Stimulated activated CD8-positive, alpha-beta memory T cell treated with anti-CD3 and anti-CD28 coated beads, Interleukin-4, amount 100 ng/mL, for 4 hours (primary cell): Measurements from ENCODE around the gene MOGAT1.
"Not testable (repeated sequence)": the region's sequence is repeated elsewhere in the genome, so short reads cannot be mapped to it uniquely, and the experiment has no call there.

Source experiments
- DNase-seq, 2 donors: peaks; one replicate each; pipeline ENCODE4 v3.0.0-alpha.2; 2020; ENCODE audit warnings: low read depth in 2 of 2, low spot score in 1 of 2

Gene MOGAT1

GRCh38 chr2:222709191-222709891 lies 37.9 kb downstream of the MOGAT1 start:
- DNase-seq: no peak

- DNase-seq: no peak
These were observed 39.3 kb downstream of the MOGAT1 start for GRCh38 chr2:222710736-222711135.

GRCh38 chr2:222711315-222711940 lies 40.0 kb downstream of the MOGAT1 start:
- DNase-seq: no peak

- no peak for DNase-seq
These were observed 41.5 kb downstream of the MOGAT1 start for GRCh38 chr2:222713002-222713401.

GRCh38 chr2:222714361-222715241 lies 43.1 kb downstream of the MOGAT1 start:
- no peak for DNase-seq

GRCh38 chr2:222715742-222716141 lies 44.3 kb downstream of the MOGAT1 start:
- no peak for DNase-seq

- DNase-seq: not testable (repeated sequence)
These were observed 48.3 kb downstream of the MOGAT1 start for GRCh38 chr2:222719787-222720186.

- DNase-seq: not testable (repeated sequence)
These were observed 50.1 kb downstream of the MOGAT1 start for GRCh38 chr2:222721597-222721996.

GRCh38 chr2:222722327-222722946 lies 51.0 kb downstream of the MOGAT1 start:
- no peak for DNase-seq

- no peak for DNase-seq
These were observed 52.8 kb downstream of the MOGAT1 start for GRCh38 chr2:222724208-222724607.

GRCh38 chr2:222728621-222729020 lies 57.2 kb downstream of the MOGAT1 start:
- DNase-seq: no peak

GRCh38 chr2:222730366-222730999 lies 59.0 kb downstream of the MOGAT1 start:
- DNase-seq: no peak

- no peak for DNase-seq
These were observed 59.8 kb downstream of the MOGAT1 start for GRCh38 chr2:222731201-222731621.

- DNase-seq: no peak
These were observed 61.2 kb downstream of the MOGAT1 start for GRCh38 chr2:222732489-222733178.

- no peak for DNase-seq
These were observed 62.0 kb downstream of the MOGAT1 start for GRCh38 chr2:222733470-222733845.

- no peak for DNase-seq
These were observed 62.6 kb downstream of the MOGAT1 start for GRCh38 chr2:222733846-222734702.

- DNase-seq: no peak
These were observed 63.2 kb downstream of the MOGAT1 start for GRCh38 chr2:222734703-222735014.

GRCh38 chr2:222736301-222736700 lies 64.8 kb downstream of the MOGAT1 start:
- DNase-seq: no peak

GRCh38 chr2:222736924-222737323 lies 65.5 kb downstream of the MOGAT1 start:
- DNase-seq: no peak

- no peak for DNase-seq
These were observed 66.9 kb downstream of the MOGAT1 start for GRCh38 chr2:222738312-222738711.
